HG02970 (cell line): ENCODE measurements around the gene SCN2A.
"Not testable (repeated sequence)": the region's sequence is repeated elsewhere in the genome, so short reads cannot be mapped to it uniquely, and the experiment has no call there.

Experiments used
- ATAC-seq: cut with Tn5 transposase; IDR thresholded peaks from one replicate; pipeline ENCODE4 v1.9.1; 2021; ENCODE audit warnings: mild to moderate bottlenecking, moderate library complexity, moderate number of reproducible peaks; ENCODE audit not compliant: unreplicated experiment, low FRiP score

The SCN2A gene

GRCh38 chr2:165307317-165307716, 68.1 kb downstream of the SCN2A start:
- ATAC-seq, result no peak

- no peak for ATAC-seq
These were observed 72.7 kb downstream of the SCN2A start for GRCh38 chr2:165311949-165312348.

- no peak for ATAC-seq
These were observed 73.8 kb downstream of the SCN2A start for GRCh38 chr2:165312999-165313398.

- no peak for ATAC-seq
These were observed 74.3 kb downstream of the SCN2A start for GRCh38 chr2:165313509-165313908.

- ATAC-seq, result no peak
These were observed 89.1 kb downstream of the SCN2A start for GRCh38 chr2:165328272-165328671.

GRCh38 chr2:165344276-165344675, 105.1 kb downstream of the SCN2A start:
- ATAC-seq, result not testable (repeated sequence)

- ATAC-seq, result no peak
These were observed 109.2 kb downstream of the SCN2A start for GRCh38 chr2:165348441-165348840.

GRCh38 chr2:165349181-165349580, 110.0 kb downstream of the SCN2A start:
- ATAC-seq, result no peak

GRCh38 chr2:165357758-165358157, 118.5 kb downstream of the SCN2A start:
- ATAC-seq, result no peak

GRCh38 chr2:165361514-165361913, 122.3 kb downstream of the SCN2A start:
- no peak for ATAC-seq

- ATAC-seq, result no peak
These were observed 130.1 kb downstream of the SCN2A start for GRCh38 chr2:165369131-165369897.

- no peak for ATAC-seq
These were observed 130.7 kb downstream of the SCN2A start for GRCh38 chr2:165369898-165370296.

GRCh38 chr2:165371356-165371755, 132.1 kb downstream of the SCN2A start:
- ATAC-seq, result no peak

GRCh38 chr2:165373278-165374010, 134.2 kb downstream of the SCN2A start:
- ATAC-seq, result no peak

GRCh38 chr2:165376571-165376975, 137.4 kb downstream of the SCN2A start:
- no peak for ATAC-seq

- no peak for ATAC-seq
These were observed 143.1 kb downstream of the SCN2A start for GRCh38 chr2:165382362-165382761.

- no peak for ATAC-seq
These were observed 151.7 kb downstream of the SCN2A start for GRCh38 chr2:165390875-165391274.

- no peak for ATAC-seq
These were observed 152.6 kb downstream of the SCN2A start for GRCh38 chr2:165391791-165392190.

- not testable (repeated sequence) for ATAC-seq
These were observed 159.4 kb downstream of the SCN2A start for GRCh38 chr2:165398603-165399002.

GRCh38 chr2:165401285-165401852, 162.2 kb downstream of the SCN2A start:
- peak; percentile 67 for ATAC-seq

- no peak for ATAC-seq
These were observed 162.9 kb downstream of the SCN2A start for GRCh38 chr2:165402162-165402561.
